DND-41 (cell line): ENCODE data around the gene JPH3.

Source experiments
- ATAC-seq: fragments of 200-7000 bp; cut with Tn5 transposase; 3 replicates; pipeline ENCODE4 v1.9.1; 2021; ENCODE audit warnings: low read depth; ENCODE audit not compliant: insufficient read depth
- DNase-seq: peaks from one replicate; pipeline ENCODE4 v3.0.0-alpha.2; 2020
- H2AFZ ChIP-seq: 2 replicates; pipeline ENCODE4 v1.6.0; 2012; ENCODE audit warnings: low read depth, low read length
- H3K27ac ChIP-seq: 2 replicates; pipeline ENCODE4 v1.5.1; 2012; ENCODE audit warnings: low read length, inconsistent platforms
- H3K27me3 ChIP-seq: fragments of 200-600 bp; sonication (generic); 2 replicates; pipeline ENCODE4 v1.6.0; 2012; ENCODE audit warnings: low read length, mild to moderate bottlenecking, inconsistent platforms; ENCODE audit not compliant: insufficient read depth, poor library complexity
- H3K36me3 ChIP-seq: 2 replicates; pipeline ENCODE4 v1.5.1; 2012; ENCODE audit warnings: low read length, inconsistent platforms; ENCODE audit not compliant: insufficient read depth
- H3K4me1 ChIP-seq: 2 replicates; pipeline ENCODE4 v1.5.1; 2012; ENCODE audit warnings: mild to moderate bottlenecking, low read length; ENCODE audit not compliant: insufficient read depth
- H3K4me2 ChIP-seq: 2 replicates; pipeline ENCODE4 v1.6.0; 2012; ENCODE audit warnings: mild to moderate bottlenecking, moderate library complexity, low read length, inconsistent platforms; ENCODE audit not compliant: insufficient read depth
- H3K4me3 ChIP-seq, 2 experiments: fragments of 200-600 bp in 1 of 2; shearing (Covaris generic) in 1 of 2; 2 replicates each; pipeline ENCODE4 v1.5.1; 2012 to 2016; ENCODE audit warnings: inconsistent platforms in 2 of 2, low read length in 2 of 2, mild to moderate bottlenecking in 2 of 2, low read depth in 1 of 2, moderate library complexity in 1 of 2
- H3K79me2 ChIP-seq: 2 replicates; pipeline ENCODE4 v1.6.0; 2012; ENCODE audit warnings: low read length, inconsistent platforms; ENCODE audit not compliant: insufficient read depth
- H3K9ac ChIP-seq: 2 replicates; pipeline ENCODE4 v1.6.0; 2012; ENCODE audit warnings: low read depth, mild to moderate bottlenecking, inconsistent platforms, low read length, moderate library complexity
- H3K9me3 ChIP-seq: 2 replicates; pipeline ENCODE4 v1.5.1; 2012; ENCODE audit warnings: low read length, moderate library complexity, mild to moderate bottlenecking, inconsistent platforms; ENCODE audit not compliant: insufficient read depth, severe bottlenecking
- H4K20me1 ChIP-seq: 2 replicates; pipeline ENCODE4 v1.6.0; 2012; ENCODE audit warnings: low read length; ENCODE audit not compliant: insufficient read depth
- CTCF ChIP-seq: IDR thresholded peaks from 2 replicates; pipeline ENCODE4 v1.5.1; 2012; ENCODE audit warnings: borderline replicate concordance, low read length, moderate library complexity, mild to moderate bottlenecking; ENCODE audit not compliant: poor library complexity, severe bottlenecking; ENCODE audit errors: extremely low read depth
- EZH2 ChIP-seq: IDR thresholded peaks from 3 replicates; pipeline ENCODE4 v1.6.1; 2012; ENCODE audit warnings: borderline replicate concordance, low read depth, mild to moderate bottlenecking, moderate library complexity, low read length, inconsistent platforms; ENCODE audit not compliant: severe bottlenecking

JPH3 gene

GRCh38 chr16:87705771-87706277 is 103.5 kb downstream of the JPH3 start:
- Histone ChIP-seq H3K27me3 (no peaks in the 10 kb centered on the region), H3K27ac (no peak overlapping the region), H3K79me2 (peaks cover 6% of the 10 kb centered on the region; the same call in 1 of the 2 replicates), H3K9me3 (no peaks in the 10 kb centered on the region), H3K36me3 (peaks cover 90% of the 10 kb centered on the region), H4K20me1 (peaks cover 46% of the 10 kb centered on the region), H3K9ac (no peak overlapping the region), H3K4me2 (no peak overlapping the region), H3K4me3 (no peak overlapping the region), H3K4me1 (no peaks in the 10 kb centered on the region), H2AFZ (no peak overlapping the region)
- ATAC-seq (no peak), DNase-seq (no peak)
- no peak for TF ChIP-seq EZH2
- no peak for TF ChIP-seq CTCF

GRCh38 chr16:87706278-87707000 is 104.1 kb downstream of the JPH3 start:
- Histone ChIP-seq H3K4me2 (no peak overlapping the region), H4K20me1 (peaks cover 45% of the 10 kb centered on the region)

GRCh38 chr16:87707097-87707496 is 104.8 kb downstream of the JPH3 start:
- ATAC-seq, result no peak
- Histone ChIP-seq H4K20me1 (peaks cover 38% of the 10 kb centered on the region), H3K4me2 (no peak overlapping the region), H3K27ac (no peak overlapping the region), H3K27me3 (no peaks in the 10 kb centered on the region), H3K79me2 (peaks cover 6% of the 10 kb centered on the region; the same call in 1 of the 2 replicates), H3K4me1 (no peaks in the 10 kb centered on the region), H3K36me3 (peaks cover 90% of the 10 kb centered on the region), H3K4me3 (no peak overlapping the region), H3K9ac (no peak overlapping the region), H2AFZ (no peak overlapping the region), H3K9me3 (no peaks in the 10 kb centered on the region)
- no peak for DNase-seq
- TF ChIP-seq CTCF (no peak), EZH2 (no peak)

More at GRCh38 chr16:87706278-87707000, 104.1 kb downstream of the JPH3 start:
- no peak overlapping the region for H3K9ac ChIP-seq
- no peaks in the 10 kb centered on the region for H3K9me3 ChIP-seq
- ATAC-seq (no peak), DNase-seq (no peak)
- H3K36me3 ChIP-seq, result peaks cover 90% of the 10 kb centered on the region
- no peaks in the 10 kb centered on the region for H3K27me3 ChIP-seq
- TF ChIP-seq CTCF (no peak), EZH2 (no peak)
- H3K79me2 ChIP-seq, result peaks cover 6% of the 10 kb centered on the region; the same call in 1 of the 2 replicates
- no peaks in the 10 kb centered on the region for H3K4me1 ChIP-seq
- H3K4me3 ChIP-seq, result no peak overlapping the region
- H3K27ac ChIP-seq, result no peak overlapping the region
- no peak overlapping the region for H2AFZ ChIP-seq
